ENCODE results near the gene TRAF1.

The TRAF1 gene

DNA sequence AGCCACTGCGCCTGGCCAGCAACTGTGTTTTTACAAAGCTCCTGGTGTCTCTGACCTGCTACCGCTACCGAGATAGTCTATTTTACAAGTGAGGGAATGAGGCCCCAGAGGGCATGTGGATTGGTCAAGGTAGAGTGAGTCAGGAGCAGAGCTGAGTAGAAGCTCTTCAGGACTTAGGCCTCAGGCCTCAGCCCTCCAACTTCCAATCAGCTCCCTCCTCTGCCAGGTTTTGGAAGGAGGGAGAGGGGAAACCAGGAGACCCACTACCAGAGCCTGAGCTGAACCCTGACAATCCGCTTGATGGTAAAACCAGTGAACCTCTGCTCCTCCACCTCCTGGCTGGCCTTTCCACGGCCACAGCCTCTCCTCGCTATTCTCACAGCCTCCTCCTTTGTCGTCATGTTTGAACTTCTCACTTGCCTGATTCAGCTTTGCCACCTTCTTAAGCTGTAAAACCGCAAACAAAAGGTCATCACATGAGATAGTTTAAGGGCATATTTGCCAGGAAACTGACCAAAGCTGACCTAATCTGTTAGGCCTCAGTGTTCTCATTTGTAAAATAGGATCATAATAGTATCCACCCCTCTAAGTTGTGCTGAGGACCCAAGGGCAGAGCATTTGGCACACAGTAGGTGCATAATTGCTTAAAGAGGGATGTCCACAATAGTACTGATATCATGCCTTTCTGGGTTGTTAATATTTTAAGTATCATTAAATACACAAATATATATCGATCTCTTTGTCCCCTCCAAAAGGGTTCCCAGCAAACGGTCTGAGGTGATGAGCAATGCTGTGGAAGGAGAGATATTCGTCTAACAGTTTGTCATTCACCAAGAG lies 1.7 kb downstream of the TRAF1 start:
- DNase-seq (ENCODE audit: low spot score), result no peak

- no peak for DNase-seq (ENCODE audit: low spot score)
These were observed 2.8 kb downstream of the TRAF1 start for GRCh38 chr9:120923620-120924328.

- no peak for DNase-seq (ENCODE audit: low spot score)
These were observed 4.0 kb downstream of the TRAF1 start for GRCh38 chr9:120922404-120923195.

- DNase-seq (ENCODE audit: low spot score), result no peak
These were observed 4.9 kb downstream of the TRAF1 start for GRCh38 chr9:120921661-120922181.

DNA sequence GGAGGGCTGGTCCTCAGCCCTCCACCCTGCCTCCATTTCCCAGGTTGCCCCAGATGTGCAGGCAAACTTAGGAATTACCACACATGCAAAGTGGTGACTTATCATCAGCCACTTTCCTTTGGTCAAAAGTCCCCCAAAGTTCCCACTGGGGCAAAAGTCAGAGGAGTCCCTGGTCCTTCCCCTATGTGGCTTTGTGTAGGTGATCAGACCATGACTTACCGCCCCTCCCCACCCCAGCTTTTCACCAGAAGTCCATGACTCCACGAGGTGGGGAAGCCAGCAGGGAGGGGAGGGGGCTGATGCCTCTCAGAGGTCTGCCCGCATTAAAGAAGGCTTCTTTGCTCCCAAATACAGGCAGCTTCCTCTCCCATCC lies 5.8 kb downstream of the TRAF1 start:
- no peak for DNase-seq (ENCODE audit: low spot score)

DNA sequence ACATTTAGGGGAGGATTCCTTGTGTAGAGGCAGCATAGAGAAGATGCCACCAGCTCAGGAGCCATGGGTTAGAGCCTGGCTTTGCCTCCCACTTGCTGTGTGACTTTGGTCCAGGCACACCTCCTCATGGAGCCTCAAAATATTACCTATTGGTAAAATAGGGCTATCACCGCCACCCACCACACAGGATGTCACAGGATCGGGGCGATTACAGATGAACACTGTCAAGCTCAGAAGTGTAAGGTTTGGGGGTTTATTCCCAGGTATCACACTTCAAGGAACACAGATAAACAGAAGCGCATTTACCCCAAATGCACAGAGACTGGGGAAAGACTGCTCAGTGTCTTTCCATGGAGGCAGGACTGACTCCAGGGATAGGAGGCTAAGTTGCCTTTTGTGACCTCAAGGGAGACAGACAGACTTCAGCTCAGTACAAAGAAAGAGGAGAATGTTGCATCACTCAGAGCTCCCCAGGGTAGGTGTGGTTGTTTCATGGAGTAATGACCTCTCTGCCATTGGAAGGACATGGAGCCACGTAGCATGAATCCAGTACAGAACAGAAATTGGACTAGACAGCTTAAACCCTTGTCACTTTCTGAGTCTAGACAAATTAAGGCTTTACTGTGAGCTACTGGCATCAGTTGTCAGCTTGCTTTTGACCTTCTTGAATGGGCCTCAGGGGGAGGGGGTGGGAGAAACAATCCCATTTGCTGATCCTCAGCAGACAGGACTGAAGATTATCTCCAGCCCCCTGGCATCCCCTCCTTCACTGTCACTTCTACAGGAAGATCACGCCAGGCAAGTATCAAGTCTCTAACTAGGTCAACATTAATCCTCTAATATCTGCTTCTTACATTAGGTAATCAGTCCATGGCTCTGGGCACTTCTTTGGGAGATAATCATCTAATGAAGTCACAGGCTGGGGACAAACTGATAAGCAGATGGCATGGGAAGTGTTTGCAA lies 6.5 kb downstream of the TRAF1 start:
- DNase-seq (ENCODE audit: low spot score), result no peak

- DNase-seq (ENCODE audit: low spot score), result no peak
These were observed 7.4 kb downstream of the TRAF1 start for GRCh38 chr9:120918931-120919842.

- DNase-seq (ENCODE audit: low spot score), result no peak
These were observed 8.4 kb downstream of the TRAF1 start for GRCh38 chr9:120917929-120918762.

- no peak for DNase-seq (ENCODE audit: low spot score)
These were observed 9.4 kb downstream of the TRAF1 start for GRCh38 chr9:120916991-120917880.

DNA sequence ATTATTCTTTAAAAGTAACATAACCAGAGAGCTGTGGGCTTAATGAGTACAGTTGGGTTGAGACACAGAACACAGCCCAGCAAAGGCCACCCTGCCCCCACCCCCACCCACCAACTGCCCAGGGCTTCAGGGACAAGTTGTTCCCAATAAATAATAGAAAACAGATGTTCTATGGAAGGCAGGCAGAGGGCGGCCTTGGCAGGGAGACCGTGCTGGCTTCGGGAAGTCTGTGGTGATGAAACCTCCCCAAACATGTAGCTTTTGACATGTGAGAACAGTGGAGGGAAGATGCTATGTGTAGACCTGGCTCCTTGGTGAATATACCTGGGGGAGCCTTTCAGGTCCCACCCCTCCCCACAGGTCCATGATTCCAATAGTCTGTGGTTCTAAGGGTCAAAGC lies 10.0 kb downstream of the TRAF1 start:
- DNase-seq (ENCODE audit: low spot score), result peak; percentile 55

- no peak for DNase-seq (ENCODE audit: low spot score)
These were observed 10.6 kb downstream of the TRAF1 start for GRCh38 chr9:120915854-120916470.

DNA sequence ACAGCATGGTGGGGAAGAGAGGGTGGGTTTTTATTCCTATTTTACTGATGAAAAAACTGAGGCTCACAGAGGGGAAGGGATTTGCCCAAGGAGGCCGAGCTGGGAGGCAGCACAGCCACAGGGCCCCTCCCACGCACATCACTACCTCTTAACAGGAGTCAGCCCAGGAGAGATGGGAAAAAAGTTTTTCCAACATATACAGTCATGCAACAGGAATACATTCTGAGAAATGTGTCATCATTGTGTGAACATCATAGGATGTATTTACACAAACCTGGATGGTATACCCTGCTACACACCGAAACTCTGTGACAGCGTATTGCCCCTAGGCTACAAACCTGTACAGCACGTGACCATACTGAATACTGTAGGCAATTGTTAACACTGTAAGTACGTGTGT lies 11.6 kb downstream of the TRAF1 start:
- no peak for DNase-seq (ENCODE audit: low spot score)

DNA sequence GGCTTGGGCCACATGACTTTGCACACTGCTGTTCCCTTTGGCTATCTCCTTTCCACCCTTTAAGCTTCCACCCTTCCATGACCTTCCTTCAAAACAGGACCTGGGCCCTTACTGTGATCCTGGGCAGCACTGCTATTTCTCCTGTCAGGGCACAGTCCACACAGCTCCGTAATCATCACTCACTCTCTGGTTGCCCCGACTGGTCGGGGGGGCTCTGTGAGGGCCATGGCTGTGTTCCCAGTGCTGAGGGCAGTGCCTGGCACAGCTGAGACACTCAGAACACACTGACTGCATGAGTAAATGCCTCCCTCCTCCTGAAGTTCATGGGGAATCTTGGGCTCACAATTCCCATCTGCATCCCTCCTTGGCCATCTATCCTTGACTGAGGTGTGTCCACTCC lies 12.2 kb downstream of the TRAF1 start:
- no peak for DNase-seq (ENCODE audit: low spot score)

DNA sequence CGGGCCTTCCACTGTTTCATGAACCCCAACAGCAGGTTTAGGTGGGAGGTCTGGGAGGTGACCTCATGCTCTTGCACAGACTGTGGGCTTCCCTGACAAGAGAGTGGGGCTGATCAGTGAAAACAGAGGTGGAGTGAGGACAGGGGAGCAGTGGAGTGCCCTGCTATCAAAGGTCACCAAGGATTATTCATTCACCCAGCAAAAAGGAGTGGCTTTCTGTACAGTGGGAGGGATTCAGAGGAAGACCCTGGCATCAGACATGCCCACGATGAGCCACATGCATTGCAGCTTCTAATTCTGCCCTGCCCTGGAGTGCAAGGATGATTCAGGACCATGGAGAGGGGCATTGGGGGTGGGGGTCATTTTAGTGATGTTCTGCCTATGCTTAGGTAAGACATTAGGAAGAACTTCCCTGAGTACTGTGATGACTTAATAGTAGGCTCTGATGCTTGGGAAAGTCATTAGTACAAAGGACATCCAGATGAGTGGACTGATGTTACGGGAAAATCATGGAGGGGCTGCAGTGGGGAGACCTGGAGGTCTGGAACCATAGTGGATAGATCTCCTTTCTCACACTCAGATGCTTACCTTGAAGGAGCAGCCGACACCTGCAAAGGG lies 12.8 kb downstream of the TRAF1 start:
- DNase-seq (ENCODE audit: low spot score), result no peak

DNA sequence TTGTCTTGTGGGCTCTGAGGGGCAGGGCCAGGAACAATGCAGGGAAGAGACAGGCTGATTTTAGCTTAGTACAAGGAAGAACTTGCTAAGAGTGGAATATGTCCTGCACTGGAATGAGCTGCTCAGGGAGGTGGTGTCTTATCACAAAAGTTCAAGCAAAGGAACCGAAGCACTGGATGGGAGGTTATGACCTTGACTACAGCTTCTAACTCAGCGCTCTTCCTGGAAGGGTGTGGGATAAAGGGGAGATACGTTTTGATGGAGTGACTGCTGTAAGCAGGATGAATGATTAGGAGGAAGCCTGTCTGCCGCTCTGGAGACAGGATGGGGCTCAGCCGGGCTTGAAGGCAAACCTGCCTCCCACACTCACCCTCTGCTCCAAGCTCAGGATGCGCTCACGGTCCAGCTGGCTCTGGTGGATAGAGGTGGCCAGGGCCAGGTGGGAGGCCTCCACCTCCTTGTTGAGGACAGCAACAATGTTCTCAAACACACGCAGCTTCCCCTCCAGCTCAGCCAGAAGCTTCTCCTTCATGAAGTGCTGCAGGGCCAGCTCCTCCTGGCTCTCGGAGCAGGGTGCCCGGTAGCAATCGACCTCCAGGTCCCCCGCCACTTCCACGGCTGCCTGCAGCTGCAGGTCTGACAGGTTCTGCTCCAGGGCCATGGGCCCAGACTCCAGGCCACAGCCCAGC lies 13.5 kb downstream of the TRAF1 start:
- no peak for DNase-seq (ENCODE audit: low spot score)

GRCh38 chr9:120911295-120911837 lies 15.2 kb downstream of the TRAF1 start:
- DNase-seq (ENCODE audit: low spot score), result no peak
